Lung (tissue), 12 donors: ENCODE results near the gene KCNMA1. TPM values are rescaled to one million over a fixed set of nuclear protein-coding genes. Genes with fewer than 3 reads are reported as not detected.

Experiments
- ATAC-seq: fragments of 200-7000 bp; cut with Tn5 transposase; one replicate; pipeline ENCODE4 v1.9.1; 2020; ENCODE audit warnings: moderate number of reproducible peaks; ENCODE audit not compliant: insufficient read depth, low FRiP score
- DNase-seq, 3 donors: peaks; one replicate each; pipeline ENCODE4 v3.0.0-alpha.2; 2013 to 2017
- H3K27ac ChIP-seq, 2 donors: one replicate each; pipeline ENCODE4 v1.5.1; 2013; ENCODE audit warnings: mild to moderate bottlenecking in 2 of 2, moderate library complexity in 2 of 2, control low read depth in 1 of 2, inconsistent platforms in 1 of 2, low read depth in 1 of 2, low read length in 1 of 2
- H3K27me3 ChIP-seq, 3 donors: one replicate each; pipeline ENCODE4 v1.5.1; 2013; ENCODE audit warnings: low read length in 2 of 3; ENCODE audit not compliant: control insufficient read depth in 3 of 3, insufficient read depth in 3 of 3
- H3K36me3 ChIP-seq, 4 donors: one replicate each; pipeline ENCODE4 v1.5.1; 2013; ENCODE audit warnings: low read length in 4 of 4, mild to moderate bottlenecking in 1 of 4, moderate library complexity in 1 of 4; ENCODE audit not compliant: control insufficient read depth in 4 of 4, insufficient read depth in 4 of 4
- H3K4me1 ChIP-seq, 5 donors: one replicate each; pipeline ENCODE4 v1.5.1; 2013; ENCODE audit warnings: low read length in 5 of 5, mild to moderate bottlenecking in 2 of 5, moderate library complexity in 1 of 5; ENCODE audit not compliant: control insufficient read depth in 5 of 5, insufficient read depth in 5 of 5
- H3K4me3 ChIP-seq: one replicate; pipeline ENCODE4 v1.5.1; 2013; ENCODE audit warnings: mild to moderate bottlenecking, control low read depth, moderate library complexity
- H3K9ac ChIP-seq, 2 donors: one replicate each; pipeline ENCODE4 v1.5.1; 2013; ENCODE audit warnings: low read length in 2 of 2, control low read depth in 1 of 2; ENCODE audit not compliant: insufficient read depth in 1 of 2
- H3K9me3 ChIP-seq, 4 donors: one replicate each; pipeline ENCODE4 v1.5.1; 2013; ENCODE audit warnings: low read length in 3 of 4, mild to moderate bottlenecking in 1 of 4, moderate library complexity in 1 of 4; ENCODE audit not compliant: control insufficient read depth in 4 of 4, insufficient read depth in 3 of 4
- CTCF ChIP-seq: IDR thresholded peaks from 2 replicates; pipeline ENCODE4 v1.5.1; 2012; ENCODE audit warnings: mild to moderate bottlenecking; ENCODE audit errors: control extremely low read depth, extremely low read depth
- WGBS, 2 donors: extraction: QIAGEN DNeasy Blood & Tissue Kit; methylation state at CpG; one replicate each; pipeline ENCODE4 v1.1.7; 2013; 5-methylcytosine and 5-hydroxymethylcytosine counted together
- polyA plus RNA-seq, 2 donors: library from polyadenylated mRNA; stranded (reverse); fragments of 200-250 nt; gene quantifications; one replicate each; pipeline ENCODE4 v1.2.1, GENCODE V29; 2013
- total RNA-seq, 2 donors: library from RNA; depleted of rRNA in 1 of 2; stranded (reverse); fragments of >200 nt in 1 of 2; gene quantifications; one replicate each; pipeline ENCODE4 v1.2.1, GENCODE V29; 2014 to 2021
- donor health status: control.
- donor health status: control.
- donor health status: Bipolar disorder and iron deficiency.
- donor health status: healthy.
- donor health status: DM: yes; HTN: yes; CAD: no.

KCNMA1 gene
- total and polyA plus RNA-seq, 4 donors = 3.8 to 13.0 (median 5.5) TPM

GRCh38 chr10:77114181-77114821, 523.3 kb downstream of the KCNMA1 start:
- WGBS, 2 donors = 75 to 83% methylated on average over 4 of the region's 4 CpGs
- Histone ChIP-seq H3K27me3 (peaks cover 0 to 2% (median 0%) of the 10 kb centered on the region in 3 donors), H3K27ac (no peak overlapping the region), H3K4me1 (peaks cover 0 to 21% (median 7%) of the 10 kb centered on the region in 5 donors), H3K9me3 (no peaks in the 10 kb centered on the region), H3K9ac (no peak overlapping the region), H3K36me3 (no peaks in the 10 kb centered on the region), H3K4me3 (no peak overlapping the region)
- TF ChIP-seq CTCF = no peak
- no peak for DNase-seq
- ATAC-seq = no peak

- peaks cover 0 to 35% (median 10%) of the 10 kb centered on the region in 5 donors for H3K4me1 ChIP-seq
- H3K9ac ChIP-seq = no peak overlapping the region
- no peak overlapping the region for H3K27ac ChIP-seq
- no peak overlapping the region for H3K4me3 ChIP-seq
- H3K36me3 ChIP-seq = no peaks in the 10 kb centered on the region
- WGBS, 2 donors = 53 to 56% methylated on average over 12 of the region's 12 CpGs
- ATAC-seq = no peak
- H3K9me3 ChIP-seq = no peaks in the 10 kb centered on the region
- peak; percentile 61 to 85 (median 82) for DNase-seq
- peak; percentile 60 for TF ChIP-seq CTCF
- H3K27me3 ChIP-seq = peaks cover 0 to 2% (median 0%) of the 10 kb centered on the region in 3 donors
Observed at GRCh38 chr10:77111611-77112550, 525.7 kb downstream of the KCNMA1 start.

GRCh38 chr10:77110757-77111156, 526.9 kb downstream of the KCNMA1 start:
- 60 to 88% methylated on average over 4 of the region's 4 CpGs for WGBS, 2 donors
- Histone ChIP-seq H3K9ac (no peak overlapping the region), H3K4me1 (peaks cover 0 to 45% (median 10%) of the 10 kb centered on the region in 5 donors), H3K36me3 (no peaks in the 10 kb centered on the region), H3K27me3 (no peaks in the 10 kb centered on the region), H3K27ac (no peak overlapping the region), H3K9me3 (no peaks in the 10 kb centered on the region), H3K4me3 (no peak overlapping the region)
- no peak for DNase-seq
- ATAC-seq = no peak
- TF ChIP-seq CTCF = no peak
